Mucosa of descending colon (tissue), 3 donors: Measurements from ENCODE around the gene ZBTB20. TPM values are rescaled to one million over a fixed set of nuclear protein-coding genes. Genes with fewer than 3 reads are reported as not detected.

Source experiments
- ATAC-seq: fragments of 200-7000 bp; cut with Tn5 transposase; one replicate; pipeline ENCODE4 v1.9.1; 2020; ENCODE audit warnings: mild to moderate bottlenecking, moderate library complexity
- DNase-seq, 3 donors: peaks; one replicate each; pipeline ENCODE4 v3.0.0-alpha.2; 2020
- H3K36me3 ChIP-seq: fragments of 200-600 bp; one replicate; pipeline ENCODE4 v1.8.0; 2021; ENCODE audit warnings: low read depth, mild to moderate bottlenecking
- H3K4me1 ChIP-seq: fragments of 200-600 bp; one replicate; pipeline ENCODE4 v1.8.0; 2021; ENCODE audit warnings: low read depth, mild to moderate bottlenecking
- H3K4me3 ChIP-seq: fragments of 200-600 bp; one replicate; pipeline ENCODE4 v1.8.0; 2021; ENCODE audit warnings: mild to moderate bottlenecking
- H3K9me3 ChIP-seq: fragments of 200-600 bp; one replicate; pipeline ENCODE4 v1.8.0; 2021; ENCODE audit warnings: mild to moderate bottlenecking
- intact Hi-C, 2 donors: fragments of 100-400 bp; cut with DNase I in 1 of 2; cut with micrococcal nuclease in 1 of 2; formaldehyde crosslinking; loops; one replicate each; pipeline versions ENCODE4 v1.11.0 to v1.11.1; 2022; cut with DNase I, micrococcal nuclease
- total RNA-seq, 3 donors: library from RNA; stranded (reverse); fragmentation: NEBNext Ultra II Directional in 2 of 3; extraction: Animal tissue kit (Norgen Biotek cat#: 25700) in 2 of 3; gene quantifications; one replicate each; pipeline versions ENCODE4 v1.2.1 to v1.2.4, GENCODE V29; 2021 to 2023
- TF ChIP-seq, protein P1 (sequence below): fragments of 200-600 bp; IDR thresholded peaks from one replicate; pipeline ENCODE4 v1.8.0; 2022; ENCODE audit warnings: antibody characterized with exemption, mild to moderate bottlenecking
- donor health status: DM: no; HTN: no; CAD: no; lungs with moderate emphysema.
- donor health status: DM: no; HTN: no; CAD: no.
- donor health status: DM: no; HTN: yes; CAD: no.

The ZBTB20 gene
- total RNA-seq, 3 donors from 2014 or later, result 30.6 to 85.6 (median 37.3) TPM

DNA sequence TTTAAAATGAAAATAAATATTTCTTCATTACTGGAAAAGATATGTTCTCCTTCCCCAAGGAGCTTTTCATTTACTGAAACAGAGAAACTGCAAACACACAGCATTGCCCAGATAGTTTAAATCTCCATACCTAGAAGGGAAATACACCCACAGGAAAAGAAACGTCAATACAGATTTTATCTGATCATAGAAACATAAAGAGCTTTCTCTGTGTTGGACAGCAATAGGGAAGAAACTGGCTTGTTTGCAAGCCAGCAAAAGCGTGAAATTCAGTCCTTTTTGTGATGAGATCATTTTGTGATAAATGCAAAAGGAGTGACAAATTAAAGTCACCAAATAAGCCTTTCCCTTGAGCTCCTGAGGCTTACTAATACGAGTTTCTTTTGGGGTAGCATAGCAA lies 455.2 kb downstream of the ZBTB20 start:
- intact Hi-C loops, result no loop called here
- TF ChIP-seq, protein P1, sequence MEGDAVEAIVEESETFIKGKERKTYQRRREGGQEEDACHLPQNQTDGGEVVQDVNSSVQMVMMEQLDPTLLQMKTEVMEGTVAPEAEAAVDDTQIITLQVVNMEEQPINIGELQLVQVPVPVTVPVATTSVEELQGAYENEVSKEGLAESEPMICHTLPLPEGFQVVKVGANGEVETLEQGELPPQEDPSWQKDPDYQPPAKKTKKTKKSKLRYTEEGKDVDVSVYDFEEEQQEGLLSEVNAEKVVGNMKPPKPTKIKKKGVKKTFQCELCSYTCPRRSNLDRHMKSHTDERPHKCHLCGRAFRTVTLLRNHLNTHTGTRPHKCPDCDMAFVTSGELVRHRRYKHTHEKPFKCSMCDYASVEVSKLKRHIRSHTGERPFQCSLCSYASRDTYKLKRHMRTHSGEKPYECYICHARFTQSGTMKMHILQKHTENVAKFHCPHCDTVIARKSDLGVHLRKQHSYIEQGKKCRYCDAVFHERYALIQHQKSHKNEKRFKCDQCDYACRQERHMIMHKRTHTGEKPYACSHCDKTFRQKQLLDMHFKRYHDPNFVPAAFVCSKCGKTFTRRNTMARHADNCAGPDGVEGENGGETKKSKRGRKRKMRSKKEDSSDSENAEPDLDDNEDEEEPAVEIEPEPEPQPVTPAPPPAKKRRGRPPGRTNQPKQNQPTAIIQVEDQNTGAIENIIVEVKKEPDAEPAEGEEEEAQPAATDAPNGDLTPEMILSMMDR, result no peak
- Histone ChIP-seq H3K4me3 (no peak overlapping the region), H3K9me3 (no peaks in the 10 kb centered on the region), H3K4me1 (no peaks in the 10 kb centered on the region), H3K36me3 (no peaks in the 10 kb centered on the region)
- no peak for DNase-seq
- no peak for ATAC-seq

DNA sequence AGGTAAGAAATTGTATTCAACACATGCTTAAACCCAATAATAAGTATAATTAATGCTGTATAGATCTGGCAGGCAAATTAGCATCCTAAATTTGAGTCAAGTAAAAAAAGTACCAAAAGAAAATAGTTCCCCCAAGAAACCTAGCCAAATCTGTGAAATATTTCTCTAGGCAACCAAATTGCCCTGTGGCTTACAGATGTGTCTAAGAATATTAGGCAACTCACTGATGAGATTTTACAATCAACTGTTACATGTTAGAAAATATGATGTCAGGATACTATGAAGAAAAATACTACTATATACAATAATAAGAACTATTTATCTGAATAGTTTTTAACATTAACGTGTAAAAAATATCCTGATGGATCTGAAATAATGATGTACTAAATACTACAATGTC lies 456.2 kb downstream of the ZBTB20 start:
- Histone ChIP-seq H3K9me3 (no peaks in the 10 kb centered on the region), H3K4me1 (no peaks in the 10 kb centered on the region), H3K36me3 (no peaks in the 10 kb centered on the region), H3K4me3 (no peak overlapping the region)
- ATAC-seq, result no peak
- no peak for DNase-seq
- TF ChIP-seq, protein P1, result no peak
- intact Hi-C loops, result no loop called here

DNA sequence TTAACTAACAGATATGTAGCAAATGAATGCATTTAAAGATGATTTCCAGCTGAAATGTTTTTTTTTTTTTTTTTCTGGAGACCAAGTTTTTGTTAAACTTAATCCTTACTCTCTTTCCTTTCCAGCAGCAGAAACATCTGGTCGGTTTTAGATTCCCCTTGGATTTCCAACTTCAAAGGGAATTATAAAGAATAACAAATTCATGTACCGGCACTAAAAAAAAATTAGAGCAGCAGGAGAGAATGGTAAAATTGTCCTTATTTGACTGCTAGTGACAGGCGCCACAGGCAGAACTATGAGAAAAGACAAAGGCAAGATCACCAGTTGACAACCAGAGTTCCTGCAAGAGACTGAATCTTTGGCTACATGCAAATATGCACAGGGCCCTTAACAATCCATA lies 459.9 kb downstream of the ZBTB20 start:
- TF ChIP-seq, protein P1, result no peak
- Histone ChIP-seq H3K9me3 (no peaks in the 10 kb centered on the region), H3K4me3 (no peak overlapping the region), H3K36me3 (no peaks in the 10 kb centered on the region), H3K4me1 (no peaks in the 10 kb centered on the region)
- ATAC-seq (no peak), DNase-seq (no peak)
- intact Hi-C loops, result no loop called here

DNA sequence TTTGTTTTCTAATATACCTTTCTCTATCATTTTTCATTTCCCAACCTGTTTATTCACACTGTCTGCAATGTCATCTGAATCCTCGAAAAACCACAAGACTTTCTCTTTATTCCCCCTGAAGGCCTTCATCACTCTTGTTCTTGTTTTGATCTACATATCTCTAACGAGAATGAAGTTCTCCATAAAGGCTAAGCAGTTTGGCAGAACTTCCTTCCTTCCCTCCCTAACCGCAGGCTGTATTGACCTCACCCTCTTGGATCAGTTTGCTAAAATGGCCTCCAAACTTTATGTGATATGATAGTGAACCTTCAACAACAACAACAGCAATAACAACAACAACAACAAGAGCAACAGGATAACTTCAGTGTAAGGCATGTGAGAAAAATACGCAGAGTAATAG lies 460.5 kb downstream of the ZBTB20 start:
- H3K4me1 ChIP-seq, result no peaks in the 10 kb centered on the region
- ATAC-seq, result no peak
- H3K36me3 ChIP-seq, result no peaks in the 10 kb centered on the region
- DNase-seq, result no peak
- H3K9me3 ChIP-seq, result no peaks in the 10 kb centered on the region
- TF ChIP-seq, protein P1, result no peak
- no peak overlapping the region for H3K4me3 ChIP-seq
- intact Hi-C loops, result no loop called here

DNA sequence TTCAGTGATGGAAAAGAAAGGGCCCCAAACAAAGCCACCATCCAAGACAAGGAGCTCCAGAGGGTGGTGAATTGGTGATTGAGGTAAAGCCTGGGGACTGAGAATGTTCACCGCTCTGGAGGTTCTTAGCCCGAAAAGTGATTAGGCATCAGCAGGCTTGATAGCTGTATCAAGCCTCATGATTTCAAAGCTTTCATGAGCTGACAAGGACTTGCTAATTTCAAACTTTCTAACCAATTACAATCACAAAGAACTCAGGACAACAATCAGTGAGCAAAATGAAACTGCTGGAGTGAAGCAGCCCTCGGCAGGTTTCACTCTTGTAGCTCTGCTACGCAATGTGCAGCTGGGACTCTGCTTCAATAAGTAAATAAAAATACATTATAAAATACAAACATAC lies 461.9 kb downstream of the ZBTB20 start:
- intact Hi-C loops, result no loop called here
- no peak for DNase-seq
- no peak overlapping the region for H3K4me3 ChIP-seq

More for the DNA sequence above, 461.9 kb downstream of the ZBTB20 start:
- H3K4me1 ChIP-seq, result no peaks in the 10 kb centered on the region
- no peaks in the 10 kb centered on the region for H3K36me3 ChIP-seq
- H3K9me3 ChIP-seq, result no peaks in the 10 kb centered on the region
- TF ChIP-seq, protein P1, result no peak
- ATAC-seq, result no peak
